Transverse colon (tissue), 4 donors: ENCODE data around the gene MBNL1. TPM values are rescaled to one million over a fixed set of nuclear protein-coding genes. Genes with fewer than 3 reads are reported as not detected.

Experiments
- DNase-seq: peaks from one replicate; pipeline ENCODE4 v3.0.0-alpha.2; 2019
- H3K27ac ChIP-seq, 4 donors: fragments of 200-600 bp; sonication (generic); 2 replicates each; pipeline ENCODE4 v1.5.1; 2016 to 2018; ENCODE audit warnings: inconsistent platforms in 4 of 4
- H3K27me3 ChIP-seq: fragments of 200-600 bp; sonication (generic); 2 replicates; pipeline ENCODE4 v1.5.1; 2017; ENCODE audit warnings: inconsistent platforms
- H3K36me3 ChIP-seq, 4 donors: fragments of 200-600 bp; sonication (generic); 2 replicates each; pipeline ENCODE4 v1.5.1; 2017 to 2019; ENCODE audit warnings: inconsistent platforms in 4 of 4
- H3K4me1 ChIP-seq, 4 donors: fragments of 200-600 bp; sonication (generic); 2 replicates each; pipeline ENCODE4 v1.5.1; 2017 to 2020; ENCODE audit warnings: inconsistent platforms in 4 of 4
- H3K4me3 ChIP-seq, 4 donors: fragments of 200-600 bp; sonication (generic); 1 replicate in 1 of 4; 2 replicates in 3 of 4; pipeline versions ENCODE4 v1.5.1 to v1.6.1; 2017 to 2019; ENCODE audit warnings: inconsistent platforms in 4 of 4
- H3K9me3 ChIP-seq, 2 donors: fragments of 200-600 bp; sonication (generic); 2 replicates each; pipeline ENCODE4 v1.5.1; 2017 to 2019; ENCODE audit warnings: inconsistent platforms in 2 of 2
- EP300 ChIP-seq: sonication (generic); formaldehyde crosslinking; IDR thresholded peaks from one replicate; pipeline ENCODE4 v1.6.1; 2017; ENCODE audit warnings: antibody characterized with exemption, low read depth
- POLR2A ChIP-seq: fragments of 450-650 bp; IDR thresholded peaks from one replicate; pipeline ENCODE4 v1.6.1; 2016; ENCODE audit warnings: antibody characterized with exemption, mild to moderate bottlenecking, moderate library complexity
- POLR2AphosphoS5 ChIP-seq, 3 donors: sonication (generic); formaldehyde crosslinking; IDR thresholded peaks; one replicate each; pipeline ENCODE4 v1.6.1; 2016; ENCODE audit warnings: antibody characterized with exemption in 3 of 3
- WGBS, 2 donors: methylation state at CpG; one replicate each; pipeline ENCODE4 v1.1.5; 2018; ENCODE audit warnings: low coverage in 1 of 2; 5-methylcytosine and 5-hydroxymethylcytosine counted together
- in situ Hi-C, 4 donors: fragments of 200-750 bp; cut with MboI; loops; one replicate each; pipeline versions ENCODE4 v1.15.0 to v1.15.1; 2017; ENCODE audit warnings: low sequenced_read_pairs in 3 of 4, low pct_ligation_motif_present in 1 of 4, low pct_unique_long_range_greater_than_20kb in 1 of 4
- intact Hi-C: fragments of 100-400 bp; cut with DNase I; formaldehyde crosslinking; loops from one replicate; pipeline ENCODE4 v1.15.1; 2023; ENCODE audit warnings: low total_unique reads
- total RNA-seq, 4 donors: library from RNA; depleted of rRNA; stranded (reverse); fragments of >200 nt; gene quantifications; one replicate each; pipeline ENCODE4 v1.1.0, GENCODE V29; 2016
- TF ChIP-seq, protein P1 (sequence below), 5 experiments: fragments of 200-600 bp in 3 of 5; fragments of 450-650 bp in 2 of 5; sonication (generic) in 3 of 5; IDR thresholded peaks; 1 replicate in 2 of 5; 2 replicates in 3 of 5; pipeline ENCODE4 v1.5.1; 2016 to 2017; ENCODE audit warnings: antibody characterized with exemption in 5 of 5, inconsistent platforms in 3 of 5, mild to moderate bottlenecking in 2 of 5, moderate library complexity in 1 of 5

Gene MBNL1
- total RNA-seq, 4 donors from 2014 or later, result 232 to 658 (median 509) TPM

DNA sequence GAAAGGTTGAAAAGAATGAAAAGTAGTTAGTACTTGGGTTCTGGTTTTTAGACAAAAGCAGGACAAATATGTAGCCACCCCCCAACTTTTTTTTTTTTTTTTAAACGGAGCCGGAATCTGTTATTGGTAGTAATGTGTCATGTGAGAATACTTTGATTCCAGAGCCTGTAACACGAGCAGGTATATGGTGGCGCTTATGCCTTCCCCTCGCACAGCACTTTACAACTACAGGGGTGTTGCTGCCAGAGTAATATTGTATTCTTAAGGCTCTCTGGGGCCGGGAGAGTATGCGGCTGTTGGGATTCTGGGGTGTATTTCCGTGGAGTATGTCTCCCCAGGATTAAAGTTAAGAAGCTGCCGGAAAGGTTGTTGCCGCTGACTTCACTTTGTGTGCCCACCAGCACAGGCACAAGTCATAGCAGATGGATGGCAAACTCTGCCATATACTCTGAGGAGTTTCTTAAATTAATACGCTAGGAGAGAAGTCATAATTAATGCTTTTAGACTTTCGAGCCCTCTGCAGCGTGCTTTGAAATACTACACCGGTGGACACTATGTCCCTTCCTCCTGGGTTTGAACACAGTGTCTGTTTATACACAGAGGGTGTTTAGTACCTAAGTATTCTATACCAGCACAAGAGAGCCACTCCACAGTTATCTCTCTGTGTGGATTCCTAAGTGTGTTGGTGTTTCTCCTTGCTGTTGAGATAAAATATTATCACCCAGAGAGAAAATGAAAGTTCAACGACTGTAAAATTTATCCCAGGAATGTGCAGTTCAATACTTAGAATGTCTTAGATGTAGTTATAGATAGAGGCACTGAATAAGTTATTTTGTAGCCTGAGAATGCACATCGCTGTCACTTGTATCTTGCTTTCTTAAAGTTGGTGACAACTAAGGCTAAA is 1.4 kb downstream of the MBNL1 start:
- 0 to 1% methylated on average over 3 to 16 of the region's 16 CpGs for WGBS, 2 donors
- no peaks in the 10 kb centered on the region for H3K36me3 ChIP-seq
- H3K9me3 ChIP-seq, result no peaks in the 10 kb centered on the region
- H3K27ac ChIP-seq, result peak overlapping the region; percentile 96 to 100 (median 98)
- peak; percentile 9 for TF ChIP-seq POLR2A
- TF ChIP-seq, protein P1, sequence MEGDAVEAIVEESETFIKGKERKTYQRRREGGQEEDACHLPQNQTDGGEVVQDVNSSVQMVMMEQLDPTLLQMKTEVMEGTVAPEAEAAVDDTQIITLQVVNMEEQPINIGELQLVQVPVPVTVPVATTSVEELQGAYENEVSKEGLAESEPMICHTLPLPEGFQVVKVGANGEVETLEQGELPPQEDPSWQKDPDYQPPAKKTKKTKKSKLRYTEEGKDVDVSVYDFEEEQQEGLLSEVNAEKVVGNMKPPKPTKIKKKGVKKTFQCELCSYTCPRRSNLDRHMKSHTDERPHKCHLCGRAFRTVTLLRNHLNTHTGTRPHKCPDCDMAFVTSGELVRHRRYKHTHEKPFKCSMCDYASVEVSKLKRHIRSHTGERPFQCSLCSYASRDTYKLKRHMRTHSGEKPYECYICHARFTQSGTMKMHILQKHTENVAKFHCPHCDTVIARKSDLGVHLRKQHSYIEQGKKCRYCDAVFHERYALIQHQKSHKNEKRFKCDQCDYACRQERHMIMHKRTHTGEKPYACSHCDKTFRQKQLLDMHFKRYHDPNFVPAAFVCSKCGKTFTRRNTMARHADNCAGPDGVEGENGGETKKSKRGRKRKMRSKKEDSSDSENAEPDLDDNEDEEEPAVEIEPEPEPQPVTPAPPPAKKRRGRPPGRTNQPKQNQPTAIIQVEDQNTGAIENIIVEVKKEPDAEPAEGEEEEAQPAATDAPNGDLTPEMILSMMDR (IDR thresholded peaks at IDR 0.05), result no peak
- peak in 1 of 3 donors; percentile 51 for TF ChIP-seq POLR2AphosphoS5 (IDR thresholded peaks at IDR 0.05)
- peaks cover 22 to 71% (median 44%) of the 10 kb centered on the region in 4 donors for H3K4me1 ChIP-seq
- intact Hi-C loops, result loop anchor here (10.0 kb wide), 2 partner anchors 65 to 175 kb away; no protein-coding TSS in a partner anchor
- DNase-seq, result peak; percentile 51
- H3K27me3 ChIP-seq, result no peaks in the 10 kb centered on the region
- H3K4me3 ChIP-seq, result peak overlapping the region; percentile 67 to 92 (median 80)
- in situ Hi-C loops, result loop anchor here in 2 of 4 donors (10.0 to 25.0 kb wide), 2 partner anchors 65 to 167 kb away; no protein-coding TSS in a partner anchor

- no peaks in the 10 kb centered on the region for H3K27me3 ChIP-seq
- no peak for DNase-seq
- H3K9me3 ChIP-seq, result no peaks in the 10 kb centered on the region
- in situ Hi-C loops (loop anchor here in 1 of 4 donors (25.0 kb wide), 1 partner anchor 166 kb away; no protein-coding TSS in a partner anchor), intact Hi-C loops (no loop called here)
- H3K4me3 ChIP-seq, result peak overlapping the region; percentile 67 to 92 (median 80)
- peaks cover 16 to 70% (median 44%) of the 10 kb centered on the region in 4 donors for H3K4me1 ChIP-seq
- H3K27ac ChIP-seq, result peak overlapping the region; percentile 96 to 100 (median 98)
- H3K36me3 ChIP-seq, result no peaks in the 10 kb centered on the region
- WGBS, 2 donors, result 16 to 36% methylated on average over 1 of the region's 1 CpG
- TF ChIP-seq POLR2A (no peak), POLR2AphosphoS5 (IDR thresholded peaks at IDR 0.05) (peak in 2 of 3 donors; percentile 17 to 42)
These were observed 2.2 kb downstream of the MBNL1 start for GRCh38 chr3:152270937-152271336.

DNA sequence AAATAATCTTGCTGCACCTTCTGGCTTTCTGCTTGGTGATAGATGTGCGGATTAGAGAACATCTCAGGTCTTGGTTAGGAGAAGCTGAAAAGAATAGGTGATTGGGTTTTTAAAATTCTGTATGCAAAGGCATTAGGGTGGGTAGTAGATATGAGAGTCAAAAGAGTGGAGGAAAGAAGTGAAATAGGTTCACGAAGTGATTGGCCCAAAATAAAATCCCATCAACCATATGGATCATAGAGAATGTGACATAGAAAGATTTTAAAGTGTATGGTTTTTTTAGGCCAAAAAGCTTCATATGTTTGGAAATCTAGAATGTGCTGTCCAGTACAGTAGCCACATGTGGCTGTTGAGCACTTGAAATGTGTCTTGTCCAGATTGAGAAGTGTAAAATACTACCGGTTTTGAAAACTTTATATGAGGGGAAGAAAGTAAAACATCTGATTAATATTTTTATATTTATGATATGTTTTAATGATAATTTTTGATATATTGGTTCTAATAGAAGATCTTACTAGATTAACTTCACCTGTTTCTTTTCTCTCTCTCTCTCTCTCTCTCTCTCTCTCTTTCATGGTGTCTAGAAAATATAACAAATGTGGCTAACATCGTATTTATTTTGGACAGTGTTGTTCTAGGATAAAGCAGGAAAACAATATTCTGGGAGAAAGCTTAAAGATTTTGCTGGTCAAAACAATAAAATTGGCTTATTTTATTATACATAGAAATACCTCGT is 2.9 kb downstream of the MBNL1 start:
- no peak for TF ChIP-seq POLR2A
- TF ChIP-seq POLR2AphosphoS5 (IDR thresholded peaks at IDR 0.05), result no peak
- no peak for TF ChIP-seq EP300
- TF ChIP-seq, protein P1 (IDR thresholded peaks at IDR 0.05), result no peak

DNA sequence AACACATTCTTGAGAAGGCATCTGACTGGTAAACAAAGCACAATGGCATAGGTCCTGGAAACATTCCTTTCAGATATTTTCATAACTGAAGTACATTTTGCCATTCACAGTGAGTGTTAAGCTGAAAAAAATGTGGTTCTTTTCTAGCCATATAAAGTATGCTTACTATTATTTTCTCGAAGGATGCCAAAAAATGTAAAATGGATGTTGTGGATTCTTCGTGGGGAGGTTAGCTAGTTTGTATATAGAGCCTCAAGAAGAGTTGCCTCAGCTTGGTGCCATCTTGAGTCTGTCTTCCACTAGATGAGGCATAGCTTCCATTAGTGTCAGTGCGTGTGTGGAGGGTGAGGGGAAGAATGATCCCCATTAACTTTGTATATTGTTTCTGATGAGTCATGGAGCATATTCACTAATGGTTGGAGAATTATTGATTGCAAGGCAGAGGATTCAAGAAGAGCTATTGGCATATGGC is 4.1 kb downstream of the MBNL1 start:
- Histone ChIP-seq H3K27ac (peak overlapping the region; percentile 96 to 100 (median 98)), H3K4me3 (peak overlapping the region in 1 of 4 donors; percentile 81)

More for the DNA sequence above, 2.9 kb downstream of the MBNL1 start:
- Histone ChIP-seq H3K9me3 (no peaks in the 10 kb centered on the region), H3K4me1 (peaks cover 21 to 70% (median 41%) of the 10 kb centered on the region in 4 donors), H3K4me3 (peak overlapping the region; percentile 67 to 92 (median 80)), H3K36me3 (no peaks in the 10 kb centered on the region), H3K27me3 (no peaks in the 10 kb centered on the region), H3K27ac (peak overlapping the region; percentile 96 to 100 (median 98))
- 26% methylated on average over 5 of the region's 5 CpGs for WGBS, 2 donors
- in situ Hi-C loops, result loop anchor here in 1 of 4 donors (25.0 kb wide), 1 partner anchor 166 kb away; no protein-coding TSS in a partner anchor
- intact Hi-C loops, result no loop called here
- no peak for DNase-seq

More for the DNA sequence above, 4.1 kb downstream of the MBNL1 start:
- peak in 2 of 3 donors; percentile 13 to 33 for TF ChIP-seq POLR2AphosphoS5 (IDR thresholded peaks at IDR 0.05)
- no peak for TF ChIP-seq POLR2A
- TF ChIP-seq, protein P1 (IDR thresholded peaks at IDR 0.05), result no peak
- TF ChIP-seq EP300, result no peak
- no peak for DNase-seq
- Histone ChIP-seq H3K27me3 (no peaks in the 10 kb centered on the region), H3K9me3 (no peaks in the 10 kb centered on the region), H3K4me1 (peaks cover 18 to 70% (median 39%) of the 10 kb centered on the region in 4 donors), H3K36me3 (no peaks in the 10 kb centered on the region)
- 27 to 34% methylated on average over 3 of the region's 3 CpGs for whole genome bisulfite sequencing, 2 donors
- in situ Hi-C loops (loop anchor here in 1 of 4 donors (25.0 kb wide), 1 partner anchor 164 kb away; no protein-coding TSS in a partner anchor), intact Hi-C loops (no loop called here)
